A549 (cell line): ENCODE measurements around the gene PTPRK. TPM values are rescaled to one million over a fixed set of nuclear protein-coding genes. Genes with fewer than 3 reads are reported as not detected.

Experiments
- ATAC-seq, 2 experiments: fragments of 200-7000 bp in 1 of 2; fragments of >200 bp in 1 of 2; cut with Nextera tagmentation in 1 of 2; cut with Tn5 transposase in 1 of 2; 3 replicates each; pipeline versions ENCODE4 v1.8.0 to v1.9.1; 2018 to 2020; ENCODE audit warnings: mild to moderate bottlenecking in 1 of 2, moderate library complexity in 1 of 2
- CTCF ChIA-PET: fragments of 300-600 bp; sonication (Branson Sonifier 250); formaldehyde crosslinking; extraction: SDS; loops from one replicate; lab custom pipeline; 2021; ENCODE audit warnings: antibody characterized with exemption, inconsistent platforms; lab: Yijun Ruan, JAX
- POLR2A ChIA-PET: fragments of 350-600 bp; formaldehyde crosslinking; extraction: SDS; loops from one replicate; lab custom pipeline; 2021; ENCODE audit warnings: antibody characterized with exemption, inconsistent platforms; lab: Yijun Ruan, JAX
- DNase-seq, 2 experiments: peaks; one replicate each; pipeline versions ENCODE4 v3.0.0 to v3.0.0-alpha.2; 2011 to 2016; ENCODE audit warnings: low read depth in 1 of 2, low spot score in 1 of 2
- FAIRE-seq: peaks from 2 replicates; lab custom pipeline; 2011; peaks lifted over from hg19 to GRCh38; lab: Jason Lieb, UNC
- H3K27ac ChIP-seq, 2 experiments: fragments of >200 bp; sonication (Bioruptor Twin); formaldehyde crosslinking; 3 replicates each; pipeline ENCODE4 v1.5.1; 2016 to 2017
- H3K4me1 ChIP-seq: fragments of >200 bp; sonication (Bioruptor Twin); formaldehyde crosslinking; 3 replicates; pipeline ENCODE4 v1.6.1; 2016
- H3K4me2 ChIP-seq: fragments of >200 bp; sonication (Bioruptor Twin); formaldehyde crosslinking; 3 replicates; pipeline ENCODE4 v1.6.1; 2016
- H3K4me3 ChIP-seq: fragments of >200 bp; sonication (Bioruptor Twin); formaldehyde crosslinking; 3 replicates; pipeline ENCODE4 v1.5.1; 2016
- H3K9me3 ChIP-seq: fragments of >200 bp; sonication (Bioruptor Twin); formaldehyde crosslinking; 3 replicates; pipeline ENCODE4 v1.6.1; 2016
- ATOH8 ChIP-seq: fragments of 250-450 bp; sonication (Bioruptor Pico); IDR thresholded peaks from 2 replicates; pipeline ENCODE4 v1.5.0; 2020; ENCODE audit warnings: low read depth, mild to moderate bottlenecking, moderate library complexity
- CHD4 ChIP-seq: fragments of 200-600 bp; sonication (generic); IDR thresholded peaks from 2 replicates; pipeline ENCODE4 v1.6.1; 2016; ENCODE audit warnings: antibody characterized with exemption, mild to moderate bottlenecking, borderline replicate concordance
- E2F6 ChIP-seq: IDR thresholded peaks from 2 replicates; pipeline ENCODE4 v1.6.1; 2012; ENCODE audit warnings: low read depth, borderline replicate concordance
- EHF ChIP-seq: fragments of 250-450 bp; sonication (Bioruptor Pico); IDR thresholded peaks from 2 replicates; pipeline ENCODE4 v1.5.0; 2020; ENCODE audit warnings: mild to moderate bottlenecking
- EHMT2 ChIP-seq: fragments of 200-600 bp; sonication (generic); IDR thresholded peaks from 2 replicates; pipeline ENCODE4 v1.6.1; 2016; ENCODE audit warnings: antibody characterized with exemption, low read depth, mild to moderate bottlenecking, moderate library complexity
- FOSB ChIP-seq: fragments of 250-450 bp; sonication (Bioruptor Pico); IDR thresholded peaks from 2 replicates; pipeline ENCODE4 v1.5.0; 2020; ENCODE audit warnings: mild to moderate bottlenecking, moderate library complexity
- GATA3 ChIP-seq: IDR thresholded peaks from 2 replicates; pipeline ENCODE4 v1.6.1; 2012; ENCODE audit warnings: borderline replicate concordance
- HEYL ChIP-seq: fragments of 250-450 bp; sonication (Bioruptor Pico); IDR thresholded peaks from 2 replicates; pipeline ENCODE4 v1.8.0; 2021; ENCODE audit warnings: mild to moderate bottlenecking, moderate library complexity
- HOXB5 ChIP-seq: fragments of 250-450 bp; sonication (Bioruptor Pico); IDR thresholded peaks from 2 replicates; pipeline ENCODE4 v1.5.0; 2020; ENCODE audit warnings: mild to moderate bottlenecking, moderate library complexity
- JUN ChIP-seq, 2 experiments: fragments of >200 bp; sonication (Bioruptor Twin); formaldehyde crosslinking; IDR thresholded peaks; 2 replicates in 1 of 2; 3 replicates in 1 of 2; pipeline ENCODE4 v1.6.1; 2016 to 2017
- KDM1A ChIP-seq: fragments of 200-600 bp; sonication (generic); IDR thresholded peaks from 2 replicates; pipeline ENCODE4 v1.6.1; 2016; ENCODE audit warnings: low read depth, mild to moderate bottlenecking
- KDM5A ChIP-seq: fragments of 200-600 bp; sonication (generic); IDR thresholded peaks from 2 replicates; pipeline ENCODE4 v1.6.1; 2016; ENCODE audit warnings: antibody characterized with exemption, mild to moderate bottlenecking
- MAFK ChIP-seq: fragments of 450-650 bp; IDR thresholded peaks from 2 replicates; pipeline ENCODE4 v1.6.1; 2014; ENCODE audit not compliant: partially characterized antibody
- MAX ChIP-seq: IDR thresholded peaks from 2 replicates; pipeline ENCODE4 v1.6.1; 2012
- NPAS2 ChIP-seq: fragments of 250-450 bp; sonication (Bioruptor Pico); IDR thresholded peaks from 2 replicates; pipeline ENCODE4 v1.8.0; 2022; ENCODE audit warnings: mild to moderate bottlenecking, moderate library complexity, borderline replicate concordance
- PHF8 ChIP-seq: fragments of 200-600 bp; sonication (generic); IDR thresholded peaks from 2 replicates; pipeline ENCODE4 v1.6.1; 2016; ENCODE audit warnings: low read depth, mild to moderate bottlenecking, antibody characterized with exemption, moderate library complexity, borderline replicate concordance
- POLR2AphosphoS2 ChIP-seq: conservative IDR thresholded peaks from 2 replicates; pipeline ENCODE4 v1.6.1; 2012; ENCODE audit warnings: low read length, improper control_type of control experiment, inconsistent platforms
- SMC3 ChIP-seq: fragments of >200 bp; sonication (Bioruptor Twin); formaldehyde crosslinking; IDR thresholded peaks from 3 replicates; pipeline ENCODE4 v1.6.1; 2018; ENCODE audit warnings: inconsistent platforms
- SREBF2 ChIP-seq: fragments of 450-650 bp; IDR thresholded peaks from 2 replicates; pipeline ENCODE4 v1.6.1; 2014; ENCODE audit warnings: mild to moderate bottlenecking, moderate library complexity
- TFCP2L1 ChIP-seq: fragments of 250-450 bp; sonication (Bioruptor Pico); IDR thresholded peaks from 2 replicates; pipeline ENCODE4 v1.5.0; 2021; ENCODE audit warnings: mild to moderate bottlenecking
- USF2 ChIP-seq: fragments of 450-650 bp; IDR thresholded peaks from 2 replicates; pipeline ENCODE4 v1.6.1; 2014; ENCODE audit warnings: antibody characterized with exemption
- ZC3H11A ChIP-seq: fragments of 450-650 bp; IDR thresholded peaks from 2 replicates; pipeline ENCODE4 v1.6.1; 2014; ENCODE audit warnings: antibody characterized with exemption, mild to moderate bottlenecking
- ZNF302 ChIP-seq: fragments of 250-450 bp; sonication (Bioruptor Pico); IDR thresholded peaks from 2 replicates; pipeline ENCODE4 v1.9.0; 2021; ENCODE audit warnings: inconsistent platforms, mild to moderate bottlenecking, moderate library complexity
- ZSCAN20 ChIP-seq: fragments of 250-450 bp; sonication (Bioruptor Pico); IDR thresholded peaks from 2 replicates; pipeline ENCODE4 v1.8.0; 2022; ENCODE audit warnings: mild to moderate bottlenecking, moderate library complexity
- WGBS: methylation state at CpG from one replicate; pipeline ENCODE4 v1.1.6; 2017; ENCODE audit errors: missing lambda C conversion rate; 5-methylcytosine and 5-hydroxymethylcytosine counted together
- polyA plus RNA-seq, 4 experiments: library from polyadenylated mRNA; depleted of rRNA in 3 of 4; stranded (reverse); fragments of >200 nt; fragmentation: RNase III in 1 of 4; extraction: RNeasy Plus Mini Kit Qiagen cat#74134 plus additional on column Dnase treatment in 1 of 4; gene quantifications; 2 replicates in 3 of 4; 3 replicates in 1 of 4; pipeline ENCODE4 v1.2.3, GENCODE V29; 2011 to 2017
- TF ChIP-seq, protein P1 (sequence below): fragments of 250-450 bp; sonication (Bioruptor Pico); IDR thresholded peaks from 2 replicates; pipeline ENCODE4 v1.5.0; 2021; ENCODE audit warnings: mild to moderate bottlenecking, moderate library complexity, borderline replicate concordance
- TF ChIP-seq, protein P2 (sequence below): fragments of >200 bp; sonication (Bioruptor Twin); formaldehyde crosslinking; IDR thresholded peaks from 3 replicates; pipeline ENCODE4 v1.6.1; 2016
- TF ChIP-seq, protein P3 (sequence below): IDR thresholded peaks from 2 replicates; pipeline ENCODE4 v1.6.1; 2012

The PTPRK gene
- polyA plus RNA-seq, 2 of the 4 experiments (the other 2 are of a cell fraction): 14.4 to 16.1 TPM

- no peak for TF ChIP-seq KDM5A
- TF ChIP-seq MAX: no peak
- no peak for TF ChIP-seq POLR2AphosphoS2
- TF ChIP-seq ATOH8 (CRISPR knock-in tag): no peak
Measured at GRCh38 chr6:128112494-128112893, 407.9 kb downstream of the PTPRK start (continued).

GRCh38 chr6:128111096-128111495 is 409.3 kb downstream of the PTPRK start:
- ATAC-seq: no peak
- no peak overlapping the region for H3K27ac ChIP-seq
- FAIRE-seq: no peak
- no peak overlapping the region for H3K4me2 ChIP-seq
- CTCF ChIA-PET: no interaction called here
- H3K9me3 ChIP-seq: no peaks in the 10 kb centered on the region
- whole genome bisulfite sequencing: 91% methylated on average over 2 of the region's 2 CpGs
- no peak for DNase-seq
- no peak overlapping the region for H3K4me3 ChIP-seq
- no peak for TF ChIP-seq NPAS2 (CRISPR knock-in tag)
- TF ChIP-seq MAFK: no peak
- TF ChIP-seq FOSB (CRISPR knock-in tag): no peak
- no peak for TF ChIP-seq EHMT2
- no peak for TF ChIP-seq TFCP2L1 (CRISPR knock-in tag)
- TF ChIP-seq, protein P1, sequence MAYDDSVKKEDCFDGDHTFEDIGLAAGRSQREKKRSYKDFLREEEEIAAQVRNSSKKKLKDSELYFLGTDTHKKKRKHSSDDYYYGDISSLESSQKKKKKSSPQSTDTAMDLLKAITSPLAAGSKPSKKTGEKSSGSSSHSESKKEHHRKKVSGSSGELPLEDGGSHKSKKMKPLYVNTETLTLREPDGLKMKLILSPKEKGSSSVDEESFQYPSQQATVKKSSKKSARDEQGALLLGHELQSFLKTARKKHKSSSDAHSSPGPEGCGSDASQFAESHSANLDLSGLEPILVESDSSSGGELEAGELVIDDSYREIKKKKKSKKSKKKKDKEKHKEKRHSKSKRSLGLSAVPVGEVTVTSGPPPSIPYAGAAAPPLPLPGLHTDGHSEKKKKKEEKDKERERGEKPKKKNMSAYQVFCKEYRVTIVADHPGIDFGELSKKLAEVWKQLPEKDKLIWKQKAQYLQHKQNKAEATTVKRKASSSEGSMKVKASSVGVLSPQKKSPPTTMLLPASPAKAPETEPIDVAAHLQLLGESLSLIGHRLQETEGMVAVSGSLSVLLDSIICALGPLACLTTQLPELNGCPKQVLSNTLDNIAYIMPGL (CRISPR knock-in tag): no peak
- TF ChIP-seq ZSCAN20 (CRISPR knock-in tag): no peak
- TF ChIP-seq JUN (IDR thresholded peaks at IDR 0.05): no peak
- TF ChIP-seq USF2: no peak
- no peak for TF ChIP-seq HEYL
- POLR2A ChIA-PET: no interaction called here
- no peaks in the 10 kb centered on the region for H3K4me1 ChIP-seq

GRCh38 chr6:128107682-128108081 is 412.7 kb downstream of the PTPRK start:
- no peak for ATAC-seq
- 100% methylated on average over 1 of the region's 1 CpG for WGBS
- FAIRE-seq: no peak
- H3K9me3 ChIP-seq: no peaks in the 10 kb centered on the region
- TF ChIP-seq SREBF2: no peak
- TF ChIP-seq ZSCAN20 (CRISPR knock-in tag): no peak
- no peak for TF ChIP-seq HOXB5 (CRISPR knock-in tag)
- TF ChIP-seq GATA3: no peak
- no peak for TF ChIP-seq EHF (CRISPR knock-in tag)
- no peak for TF ChIP-seq CHD4
- TF ChIP-seq TFCP2L1 (CRISPR knock-in tag): no peak
- TF ChIP-seq ZC3H11A: no peak
- TF ChIP-seq, protein P2, sequence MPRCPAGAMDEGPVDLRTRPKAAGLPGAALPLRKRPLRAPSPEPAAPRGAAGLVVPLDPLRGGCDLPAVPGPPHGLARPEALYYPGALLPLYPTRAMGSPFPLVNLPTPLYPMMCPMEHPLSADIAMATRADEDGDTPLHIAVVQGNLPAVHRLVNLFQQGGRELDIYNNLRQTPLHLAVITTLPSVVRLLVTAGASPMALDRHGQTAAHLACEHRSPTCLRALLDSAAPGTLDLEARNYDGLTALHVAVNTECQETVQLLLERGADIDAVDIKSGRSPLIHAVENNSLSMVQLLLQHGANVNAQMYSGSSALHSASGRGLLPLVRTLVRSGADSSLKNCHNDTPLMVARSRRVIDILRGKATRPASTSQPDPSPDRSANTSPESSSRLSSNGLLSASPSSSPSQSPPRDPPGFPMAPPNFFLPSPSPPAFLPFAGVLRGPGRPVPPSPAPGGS: no peak
- TF ChIP-seq, protein P3, sequence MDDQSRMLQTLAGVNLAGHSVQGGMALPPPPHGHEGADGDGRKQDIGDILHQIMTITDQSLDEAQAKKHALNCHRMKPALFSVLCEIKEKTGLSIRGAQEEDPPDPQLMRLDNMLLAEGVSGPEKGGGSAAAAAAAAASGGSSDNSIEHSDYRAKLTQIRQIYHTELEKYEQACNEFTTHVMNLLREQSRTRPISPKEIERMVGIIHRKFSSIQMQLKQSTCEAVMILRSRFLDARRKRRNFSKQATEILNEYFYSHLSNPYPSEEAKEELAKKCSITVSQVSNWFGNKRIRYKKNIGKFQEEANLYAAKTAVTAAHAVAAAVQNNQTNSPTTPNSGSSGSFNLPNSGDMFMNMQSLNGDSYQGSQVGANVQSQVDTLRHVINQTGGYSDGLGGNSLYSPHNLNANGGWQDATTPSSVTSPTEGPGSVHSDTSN: no peak
- TF ChIP-seq KDM1A: no peak
- no peak for TF ChIP-seq E2F6
- no peak for TF ChIP-seq ZNF302
- no peak for TF ChIP-seq PHF8
- no peak for TF ChIP-seq SMC3
- H3K4me1 ChIP-seq: no peaks in the 10 kb centered on the region
- CTCF ChIA-PET: no interaction called here
- H3K4me3 ChIP-seq: no peak overlapping the region
- POLR2A ChIA-PET: no interaction called here
- no peak overlapping the region for H3K27ac ChIP-seq
- H3K4me2 ChIP-seq: no peak overlapping the region
- DNase-seq: no peak
